Measurements from ENCODE around the gene KCNQ1.

Gene KCNQ1

GRCh38 chr11:2714463-2714800 lies 269.6 kb downstream of the KCNQ1 start:
- Histone ChIP-seq H3K4me1 (no peaks in the 10 kb centered on the region; the same call in 1 of the 2 replicates), H3K9me3 (no peaks in the 10 kb centered on the region), H3K4me3 (ENCODE audit: low read depth, low read length) (no peak overlapping the region), H3K27me3 (no peaks in the 10 kb centered on the region), H3K36me3 (no peaks in the 10 kb centered on the region)
- TF ChIP-seq, protein P1, sequence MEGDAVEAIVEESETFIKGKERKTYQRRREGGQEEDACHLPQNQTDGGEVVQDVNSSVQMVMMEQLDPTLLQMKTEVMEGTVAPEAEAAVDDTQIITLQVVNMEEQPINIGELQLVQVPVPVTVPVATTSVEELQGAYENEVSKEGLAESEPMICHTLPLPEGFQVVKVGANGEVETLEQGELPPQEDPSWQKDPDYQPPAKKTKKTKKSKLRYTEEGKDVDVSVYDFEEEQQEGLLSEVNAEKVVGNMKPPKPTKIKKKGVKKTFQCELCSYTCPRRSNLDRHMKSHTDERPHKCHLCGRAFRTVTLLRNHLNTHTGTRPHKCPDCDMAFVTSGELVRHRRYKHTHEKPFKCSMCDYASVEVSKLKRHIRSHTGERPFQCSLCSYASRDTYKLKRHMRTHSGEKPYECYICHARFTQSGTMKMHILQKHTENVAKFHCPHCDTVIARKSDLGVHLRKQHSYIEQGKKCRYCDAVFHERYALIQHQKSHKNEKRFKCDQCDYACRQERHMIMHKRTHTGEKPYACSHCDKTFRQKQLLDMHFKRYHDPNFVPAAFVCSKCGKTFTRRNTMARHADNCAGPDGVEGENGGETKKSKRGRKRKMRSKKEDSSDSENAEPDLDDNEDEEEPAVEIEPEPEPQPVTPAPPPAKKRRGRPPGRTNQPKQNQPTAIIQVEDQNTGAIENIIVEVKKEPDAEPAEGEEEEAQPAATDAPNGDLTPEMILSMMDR (IDR thresholded peaks at IDR 0.05; ENCODE audit: low read depth, low read length): no peak
- DNase-seq: no peak

DNA sequence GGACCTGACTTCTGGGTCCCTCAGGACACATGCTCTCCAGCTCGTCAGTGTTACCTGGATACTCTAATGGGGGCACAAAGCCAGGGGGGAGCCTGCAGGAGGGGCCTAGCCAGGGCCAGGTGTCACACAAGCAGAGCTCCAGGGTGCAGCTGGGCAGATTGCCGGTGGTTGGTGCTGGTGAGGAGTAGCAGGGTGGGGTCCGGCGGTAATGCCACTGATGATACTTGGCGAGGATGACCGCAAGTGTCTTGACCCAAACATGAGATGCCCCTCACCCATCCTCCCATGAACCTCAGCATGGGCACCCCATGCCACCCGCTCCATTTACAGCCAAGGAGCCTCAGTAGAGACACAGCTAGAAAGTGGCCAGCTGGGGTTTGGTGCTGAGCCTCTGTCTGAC lies 270.1 kb downstream of the KCNQ1 start:
- Histone ChIP-seq H3K27me3 (no peaks in the 10 kb centered on the region), H3K4me3 (ENCODE audit: low read depth, low read length) (no peak overlapping the region), H3K4me1 (no peaks in the 10 kb centered on the region; the same call in 1 of the 2 replicates), H3K9me3 (no peaks in the 10 kb centered on the region), H3K36me3 (no peaks in the 10 kb centered on the region)
- DNase-seq: no peak
- TF ChIP-seq, protein P1 (IDR thresholded peaks at IDR 0.05; ENCODE audit: low read depth, low read length): no peak

GRCh38 chr11:2715716-2716350 lies 271.0 kb downstream of the KCNQ1 start:
- no peak for DNase-seq
- no peaks in the 10 kb centered on the region for H3K9me3 ChIP-seq
- TF ChIP-seq, protein P1 (IDR thresholded peaks at IDR 0.05; ENCODE audit: low read depth, low read length): no peak
- no peaks in the 10 kb centered on the region for H3K27me3 ChIP-seq
- H3K4me3 ChIP-seq (ENCODE audit: low read depth, low read length): no peak overlapping the region
- no peaks in the 10 kb centered on the region for H3K36me3 ChIP-seq
- no peaks in the 10 kb centered on the region; the same call in 1 of the 2 replicates for H3K4me1 ChIP-seq

DNA sequence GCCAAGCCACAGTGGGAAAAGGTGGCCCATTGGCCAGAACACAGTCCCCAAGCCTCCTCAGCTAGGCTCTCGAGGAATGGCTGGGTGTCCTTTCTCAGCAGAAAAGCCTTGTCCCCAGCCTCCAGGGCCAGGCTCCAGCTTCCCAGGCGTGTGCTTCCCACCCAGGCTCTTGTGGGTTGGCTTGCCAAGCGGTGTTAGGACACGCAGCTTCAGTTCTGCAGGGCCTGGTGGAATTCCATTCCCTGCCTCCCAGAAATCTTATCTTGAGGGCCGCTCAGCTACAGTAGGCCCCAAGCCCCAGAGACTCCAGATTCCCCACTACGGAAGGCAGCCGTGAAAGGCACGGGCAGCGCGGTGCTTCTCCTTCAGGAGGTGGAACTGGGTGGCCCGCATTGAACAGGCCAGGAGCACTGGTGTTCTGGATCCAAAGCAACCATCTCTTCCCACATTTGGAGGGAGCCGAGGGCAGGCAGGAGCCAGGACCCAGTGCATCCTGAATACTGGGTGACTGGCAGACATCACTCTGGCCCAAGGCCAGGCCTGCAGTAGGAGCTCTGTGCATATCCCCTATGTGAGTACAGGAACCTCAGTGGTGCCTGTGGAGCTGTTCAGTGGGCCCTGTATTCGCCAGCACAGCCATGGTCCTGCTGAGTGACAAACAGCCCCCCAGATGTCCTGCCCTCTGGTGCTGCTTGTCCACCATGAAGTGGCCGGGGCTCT lies 271.7 kb downstream of the KCNQ1 start:
- TF ChIP-seq, protein P1 (IDR thresholded peaks at IDR 0.05; ENCODE audit: low read depth, low read length): no peak
- Histone ChIP-seq H3K4me3 (ENCODE audit: low read depth, low read length) (no peak overlapping the region), H3K9me3 (no peaks in the 10 kb centered on the region), H3K4me1 (no peaks in the 10 kb centered on the region; the same call in 1 of the 2 replicates), H3K36me3 (no peaks in the 10 kb centered on the region), H3K27me3 (no peaks in the 10 kb centered on the region)
- no peak for DNase-seq

DNA sequence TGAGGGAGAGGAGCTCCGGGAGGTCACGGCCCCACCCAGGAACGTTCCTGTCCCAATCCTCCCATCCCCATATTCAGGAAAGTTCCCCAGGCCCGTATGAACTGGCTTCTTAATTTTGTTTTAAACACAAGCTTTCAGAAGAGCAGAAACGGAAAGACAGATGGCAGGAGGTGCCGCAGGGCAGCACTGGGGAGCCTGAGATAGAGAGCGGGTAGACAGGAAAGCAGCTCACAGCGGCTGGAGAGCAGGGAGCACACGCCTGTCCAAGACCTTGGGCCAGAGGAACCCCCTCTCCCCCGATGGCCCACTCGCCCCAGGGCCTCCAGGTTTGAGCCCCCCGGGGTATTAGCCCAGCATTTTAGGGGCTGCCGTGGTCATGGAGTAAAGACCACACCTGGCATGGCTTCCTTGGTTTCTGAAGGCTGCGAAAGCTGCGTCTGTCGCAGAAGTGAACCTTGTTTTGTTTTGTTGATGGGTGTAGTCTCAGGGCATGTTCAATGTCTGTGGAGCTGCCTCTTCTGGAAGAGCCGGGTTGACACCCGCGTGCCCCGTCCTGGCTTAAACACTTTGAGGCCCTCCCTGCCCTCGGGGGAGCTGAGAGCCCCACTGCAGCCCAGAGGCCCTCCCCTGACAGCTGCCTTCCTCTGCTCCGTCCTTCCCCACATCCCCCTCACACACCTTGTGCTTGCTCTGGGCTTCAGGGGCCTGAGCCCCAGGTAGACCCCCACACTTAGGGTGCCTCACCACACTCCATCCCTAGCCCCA lies 272.9 kb downstream of the KCNQ1 start:
- Histone ChIP-seq H3K4me3 (ENCODE audit: low read depth, low read length) (no peak overlapping the region), H3K27me3 (no peaks in the 10 kb centered on the region), H3K36me3 (no peaks in the 10 kb centered on the region), H3K4me1 (no peaks in the 10 kb centered on the region; the same call in 1 of the 2 replicates), H3K9me3 (no peaks in the 10 kb centered on the region)
- no peak for DNase-seq
- TF ChIP-seq, protein P1 (IDR thresholded peaks at IDR 0.05; ENCODE audit: low read depth, low read length): no peak

All from BE2C (cell line).